NCI-H146 treated with DMSO at 0.1 percent for 48 hours (cell line): ENCODE data around the gene TNFRSF1A.
"Not testable (repeated sequence)": the region's sequence is repeated elsewhere in the genome, so short reads cannot be mapped to it uniquely, and the experiment has no call there.

Experiments used
- DNase-seq: peaks from one replicate; lab custom pipeline; 2025; ENCODE audit not compliant: unreplicated experiment; lab: John Stamatoyannopoulos, UW

Gene TNFRSF1A

DNA sequence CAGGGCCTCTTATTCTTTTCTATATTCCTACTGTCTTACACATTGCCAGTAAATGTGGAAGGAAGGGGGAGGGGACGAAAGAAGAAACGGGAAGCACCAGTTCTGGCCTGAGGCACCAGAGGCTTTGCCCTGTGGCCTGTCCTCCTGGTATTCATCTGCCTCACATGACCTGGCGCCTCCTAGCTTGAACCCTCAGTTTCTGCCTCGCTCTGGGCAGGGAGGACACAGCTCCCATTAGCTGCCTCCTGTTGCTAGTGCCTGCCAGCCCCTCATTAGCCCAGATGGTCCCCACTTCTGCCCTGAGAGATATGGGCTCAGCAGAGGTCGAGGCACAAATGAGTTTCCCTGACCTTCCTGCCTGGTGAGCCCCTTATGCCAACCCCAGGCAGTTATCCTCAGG is 34.3 kb downstream of the TNFRSF1A start:
- no peak for DNase-seq

DNA sequence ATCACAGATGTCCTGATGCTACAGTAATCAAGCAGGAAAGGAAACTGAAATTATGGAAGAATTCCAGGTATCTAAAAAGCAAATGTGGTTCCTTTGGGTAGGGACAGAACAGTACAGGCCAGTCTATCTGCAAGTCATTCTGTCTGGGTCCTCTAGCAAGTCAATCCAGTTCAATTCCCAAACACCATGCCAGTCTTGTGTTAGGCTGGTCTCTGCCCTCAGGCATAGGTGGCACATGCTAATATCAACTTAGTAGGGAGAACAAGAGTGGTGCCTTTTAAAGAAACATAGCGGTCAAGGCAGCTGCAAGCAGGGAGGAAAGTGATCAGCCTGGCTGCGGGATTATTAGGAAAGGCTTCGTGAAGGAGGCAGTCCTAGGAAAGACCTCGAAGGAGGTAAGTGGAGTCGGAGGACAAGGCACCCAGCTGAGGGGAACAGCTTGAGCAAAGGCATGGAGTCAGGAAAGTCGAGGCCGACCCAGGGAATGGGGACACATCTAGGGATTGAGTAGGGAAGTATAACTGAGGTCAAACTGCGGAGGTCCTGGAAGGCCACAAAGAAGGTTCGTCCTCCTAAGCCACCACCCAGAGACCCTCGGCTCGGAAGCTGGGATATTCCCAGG is 35.2 kb downstream of the TNFRSF1A start:
- no peak for DNase-seq

DNA sequence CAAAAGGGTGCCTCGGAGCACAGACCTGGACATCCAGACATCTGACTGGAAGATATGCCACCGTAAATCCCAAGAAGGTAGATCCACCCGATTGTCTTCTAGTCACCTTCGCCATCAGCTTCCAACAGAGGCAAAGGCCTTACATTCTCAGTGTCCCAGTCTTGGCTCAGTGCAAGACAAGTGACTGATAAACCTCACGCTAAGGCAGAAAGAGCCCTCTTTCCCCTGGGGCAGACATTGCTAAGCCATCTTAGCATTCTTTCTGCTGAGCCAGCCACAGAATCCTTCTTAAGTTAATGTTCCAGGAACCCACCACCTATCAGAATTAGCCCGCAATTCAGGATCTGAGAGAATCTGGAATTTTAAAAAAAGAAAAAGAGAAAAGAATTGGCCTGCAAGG is 35.7 kb downstream of the TNFRSF1A start:
- no peak for DNase-seq

DNA sequence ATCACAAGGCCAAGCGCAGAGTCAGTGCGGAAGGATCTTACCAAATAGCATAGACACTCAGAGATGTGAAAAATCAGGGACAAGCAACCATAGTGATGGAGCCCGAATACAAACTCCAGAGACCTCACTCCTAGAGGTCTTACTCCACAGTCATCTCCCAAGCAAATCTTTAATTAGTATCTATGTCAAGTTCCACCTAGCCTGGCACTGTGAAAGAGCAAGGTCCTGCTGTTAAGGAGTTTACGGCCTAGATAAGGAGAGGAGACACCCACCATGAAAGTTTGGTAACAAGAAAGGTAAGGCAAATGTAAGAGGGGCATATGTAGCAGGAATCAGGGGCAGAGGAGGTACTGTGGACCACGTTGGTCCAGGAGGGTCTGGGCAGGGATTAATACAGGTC is 38.8 kb downstream of the TNFRSF1A start:
- DNase-seq = no peak

DNA sequence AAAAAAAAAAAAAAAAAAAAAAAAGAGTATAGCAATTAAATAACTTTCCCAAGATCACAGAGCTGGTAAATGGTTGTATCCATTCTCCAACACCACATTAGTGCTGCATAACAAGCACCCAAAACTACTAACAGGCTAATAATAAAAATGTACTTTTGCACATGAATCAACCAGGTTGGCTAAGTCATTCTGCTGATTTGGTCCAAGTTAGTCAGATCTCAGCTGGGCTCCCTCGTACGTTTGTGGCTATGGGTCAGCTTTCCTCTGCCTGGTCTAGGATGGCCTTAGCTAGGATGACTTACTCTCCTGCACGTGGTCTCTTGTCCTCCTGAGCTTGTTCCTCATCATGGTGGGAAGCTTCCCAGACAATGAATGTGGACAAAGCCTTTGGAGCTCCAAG is 39.3 kb downstream of the TNFRSF1A start:
- DNase-seq = no peak

DNA sequence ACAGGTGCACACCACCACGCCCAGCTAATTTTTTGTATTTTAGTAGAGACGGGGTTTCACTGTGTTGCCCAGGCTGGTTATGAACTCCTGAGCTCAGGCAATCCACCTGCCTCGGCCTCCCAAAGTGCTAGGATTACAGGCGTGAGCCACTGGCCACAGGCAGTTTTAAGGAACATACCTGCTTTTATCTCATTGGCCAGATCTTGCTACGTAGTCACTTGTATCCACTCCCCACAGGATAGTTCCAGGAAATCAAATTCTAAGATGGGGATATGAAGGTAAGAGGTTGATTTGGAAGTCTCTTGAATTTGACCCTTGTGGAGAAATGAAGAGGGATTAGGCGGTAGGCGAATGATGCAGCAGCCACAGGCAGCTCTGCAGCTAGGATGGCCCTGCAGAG is 40.2 kb downstream of the TNFRSF1A start:
- no peak for DNase-seq

DNA sequence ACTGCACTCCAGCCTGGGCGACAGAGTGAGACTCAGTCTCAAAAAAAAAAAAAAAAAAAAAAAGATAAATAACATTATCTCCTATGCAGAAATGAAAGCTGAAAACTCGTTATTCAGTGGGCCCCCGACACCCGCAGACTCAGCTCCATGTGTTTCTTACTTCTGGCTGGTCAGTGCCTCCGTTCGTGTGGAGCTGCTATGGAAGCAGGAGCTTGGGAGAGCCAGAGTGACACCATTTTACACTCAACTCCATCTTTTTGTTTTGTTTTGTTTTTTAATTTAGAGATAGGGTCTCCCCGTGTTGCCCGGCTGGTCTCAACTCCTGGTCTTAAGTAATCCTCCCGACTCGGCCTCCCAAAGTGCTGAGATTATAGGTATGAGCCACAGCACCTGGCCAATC is 44.7 kb downstream of the TNFRSF1A start:
- no peak for DNase-seq

DNA sequence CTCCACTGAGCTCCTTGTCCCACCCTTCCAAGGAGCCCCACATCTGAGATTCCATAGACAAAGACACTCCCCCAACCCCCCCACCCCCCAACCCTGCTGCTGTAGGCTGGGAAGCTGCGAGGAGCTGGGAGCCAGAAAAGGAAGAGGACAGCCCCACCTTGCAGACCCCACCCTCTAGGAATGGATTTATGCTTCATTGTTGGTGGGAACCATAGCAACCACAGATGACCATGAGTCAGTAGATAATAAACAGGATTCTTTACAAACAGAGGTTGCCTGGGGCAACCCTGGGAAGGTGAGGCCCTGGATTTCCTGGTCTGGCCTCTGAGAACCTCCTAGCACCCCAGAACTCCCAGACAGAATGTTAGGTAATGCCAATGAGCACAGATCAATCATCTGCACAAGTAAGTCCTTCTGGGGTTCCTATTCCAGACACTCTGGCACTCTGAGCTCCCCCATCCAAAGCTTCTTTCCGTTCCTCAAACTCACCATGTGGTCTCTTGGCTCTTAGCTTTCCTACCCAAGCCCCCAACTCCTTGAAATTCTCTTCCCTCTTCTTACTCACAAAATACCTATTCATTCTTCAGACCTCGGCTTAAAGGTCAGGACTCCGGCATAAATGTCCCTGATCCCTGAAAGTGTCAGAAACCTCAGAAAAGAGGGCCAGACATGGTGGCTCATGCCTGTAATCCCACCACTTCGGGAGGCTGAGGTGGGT is 46.6 kb downstream of the TNFRSF1A start:
- peak; percentile 93 for DNase-seq

DNA sequence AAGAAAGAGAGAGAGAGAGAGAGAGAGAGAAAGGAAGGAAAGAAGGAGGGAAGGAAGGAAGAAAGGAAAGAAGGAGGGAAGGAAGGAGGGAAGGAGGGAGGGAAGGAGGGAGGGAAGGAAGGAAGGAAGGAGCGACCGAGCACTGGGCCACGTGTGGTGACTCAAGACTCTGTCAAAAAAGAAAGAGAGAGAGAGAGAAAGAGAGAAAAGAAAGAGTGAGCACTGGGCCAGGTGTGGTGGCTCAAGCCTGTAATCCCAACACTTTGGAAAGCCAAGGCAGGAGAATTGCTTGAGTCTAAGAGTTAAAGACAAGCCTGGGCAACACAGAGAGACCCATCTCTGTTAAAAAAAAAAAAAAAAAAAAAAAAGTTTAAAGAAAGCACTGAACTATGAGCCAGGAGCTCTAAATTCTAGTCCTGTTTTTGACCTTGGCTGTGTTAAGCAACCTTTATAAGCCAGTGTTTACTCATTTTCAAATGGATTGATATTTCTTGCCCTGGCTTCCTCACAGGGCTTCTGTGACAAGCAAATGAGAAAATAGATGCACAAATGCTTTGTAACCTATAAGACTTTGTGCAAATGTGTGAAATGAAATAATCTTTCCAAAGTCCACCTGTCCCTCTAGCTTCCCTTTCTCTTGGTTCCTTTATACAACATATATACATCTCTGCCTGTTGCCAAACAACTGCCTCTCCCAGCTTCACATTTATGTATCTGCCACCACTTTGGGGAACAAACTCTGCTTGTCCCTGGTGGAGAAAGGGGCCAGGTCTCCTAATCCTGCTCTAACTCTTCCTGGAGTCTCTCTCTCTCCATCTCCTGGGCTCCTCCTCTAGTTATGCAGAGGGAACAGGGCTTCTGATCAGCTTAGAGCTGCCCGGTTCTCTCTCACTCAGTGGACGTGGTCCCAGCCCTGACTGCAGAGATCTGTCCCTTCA is 47.5 kb downstream of the TNFRSF1A start:
- DNase-seq = peak; percentile 63

DNA sequence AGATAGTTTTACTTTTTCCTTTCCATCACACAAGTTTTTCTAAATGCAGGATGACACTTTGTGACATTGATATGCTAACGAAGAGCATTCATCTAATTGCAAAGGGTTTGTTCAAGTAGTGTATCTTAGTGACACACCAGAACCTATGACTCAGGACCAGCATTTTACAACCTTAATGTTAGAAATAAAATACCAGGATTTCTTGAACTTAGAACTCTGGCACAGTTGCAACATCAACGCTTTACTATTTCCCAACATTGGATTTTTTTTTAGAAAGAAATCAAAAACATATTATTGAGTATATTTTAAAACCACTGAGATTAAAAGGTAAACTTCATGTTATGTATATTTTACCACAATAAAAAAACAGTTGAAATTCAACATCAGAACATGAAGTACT is 49.3 kb downstream of the TNFRSF1A start:
- DNase-seq = no peak

DNA sequence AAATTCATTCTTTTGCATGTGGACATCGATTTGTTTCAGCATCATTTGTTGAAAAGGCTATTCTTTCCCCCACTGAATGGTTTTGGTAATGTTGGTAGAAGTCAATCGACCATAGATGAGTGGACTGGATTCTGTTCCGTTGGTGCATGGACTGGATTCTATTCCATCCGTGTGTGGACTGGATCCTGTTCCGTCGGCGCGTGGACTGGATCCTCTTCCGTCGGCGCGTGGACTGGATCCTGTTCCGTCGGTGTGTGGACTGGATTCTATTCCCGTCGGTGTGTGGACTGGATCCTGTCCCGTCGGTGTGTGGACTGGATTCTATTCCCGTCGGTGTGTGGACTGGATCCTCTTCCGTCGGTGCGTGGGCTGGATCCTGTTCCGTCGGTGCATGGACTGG is 52.0 kb downstream of the TNFRSF1A start:
- not testable (repeated sequence) for DNase-seq

DNA sequence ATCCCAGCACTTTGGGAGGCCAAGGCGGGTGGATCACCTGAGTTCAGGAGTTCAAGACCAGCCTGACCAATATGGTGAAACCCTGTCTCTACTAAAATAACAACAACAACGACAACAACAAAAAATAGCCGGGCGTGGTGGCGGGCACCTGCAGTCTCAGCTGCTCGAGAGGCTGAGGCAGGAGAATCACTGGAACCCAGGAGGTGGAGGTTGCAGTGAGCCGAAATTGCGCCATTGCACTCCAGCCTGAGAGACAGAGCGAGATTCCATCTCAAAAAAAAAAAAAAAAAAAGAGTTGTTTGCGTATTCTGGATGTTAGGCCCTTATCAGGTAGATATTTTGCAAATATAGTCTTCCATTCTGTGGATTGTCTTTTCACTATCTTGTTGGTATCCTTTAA is 52.8 kb downstream of the TNFRSF1A start:
- not testable (repeated sequence) for DNase-seq

DNA sequence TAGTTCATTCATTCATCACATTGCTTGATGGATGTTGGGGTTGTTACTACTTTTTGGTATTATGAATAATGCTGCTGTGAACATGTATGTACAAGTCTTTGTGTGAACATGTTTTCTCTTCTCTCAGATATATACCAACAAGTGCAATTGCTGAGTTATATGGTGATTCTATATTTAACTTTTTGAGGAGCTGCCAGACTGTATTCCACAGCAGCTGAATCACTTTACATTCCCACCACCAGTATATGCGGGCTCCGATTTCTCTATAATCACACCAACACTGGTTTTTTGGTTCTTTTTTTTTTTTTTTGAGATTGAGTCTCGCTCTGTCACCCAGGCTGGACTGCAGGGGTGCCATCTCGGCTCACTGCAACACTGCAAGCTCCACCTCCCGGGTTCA is 53.6 kb downstream of the TNFRSF1A start:
- DNase-seq = no peak

DNA sequence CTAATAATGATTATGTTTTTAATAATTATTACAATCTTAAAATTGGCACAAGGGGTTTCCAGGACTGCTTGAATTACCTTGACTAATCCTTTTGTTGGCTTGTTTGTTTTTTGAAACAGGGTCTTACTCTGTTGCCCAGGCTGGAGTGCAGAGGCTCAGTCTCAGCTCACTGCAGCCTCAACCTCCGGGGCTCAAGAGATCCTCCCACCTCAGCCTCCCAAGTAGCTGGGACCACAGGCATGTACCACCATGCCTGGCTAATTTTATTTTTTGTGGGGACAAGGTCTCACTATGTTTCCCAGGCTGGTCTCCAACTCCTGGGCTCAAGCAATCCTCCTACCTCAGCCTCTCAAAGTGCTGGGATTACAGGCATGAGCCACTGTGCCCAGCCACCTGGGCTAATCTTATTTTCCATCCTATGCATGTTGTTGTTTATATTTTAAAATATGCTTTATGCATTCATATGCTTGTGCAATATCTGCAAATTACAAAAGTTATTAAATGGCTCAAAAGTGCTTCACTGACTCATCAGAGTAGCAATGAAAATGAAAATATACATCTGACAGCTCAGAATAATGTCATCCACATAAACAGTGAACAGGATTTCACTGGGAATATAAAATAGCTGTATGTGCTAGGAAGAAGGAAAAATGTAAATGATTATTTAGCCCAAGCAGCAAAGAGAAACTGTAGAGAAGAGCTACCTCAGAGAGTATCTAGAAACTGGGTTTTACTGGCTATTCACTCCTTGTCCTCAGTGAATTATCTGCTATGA is 56.2 kb downstream of the TNFRSF1A start:
- DNase-seq = no peak

DNA sequence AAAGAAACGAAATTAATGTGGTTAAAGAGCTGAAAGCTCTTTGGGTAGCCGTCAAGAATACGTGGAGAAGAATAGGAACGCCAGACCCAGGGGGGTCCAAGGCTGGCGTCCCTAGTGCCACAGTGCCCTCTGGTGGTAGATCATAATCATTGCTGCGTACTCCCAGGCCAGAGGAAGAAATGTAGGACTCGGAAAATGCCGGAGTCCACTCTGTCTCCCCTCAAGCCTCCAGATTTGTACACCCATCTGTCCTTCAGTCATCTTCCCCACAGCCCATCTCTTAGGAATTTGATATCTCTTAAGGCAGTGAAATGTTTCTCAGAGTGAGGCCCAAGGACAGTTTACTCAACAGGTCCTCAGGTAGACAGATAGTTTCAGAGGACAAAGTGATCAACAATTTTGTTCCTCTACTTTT is 56.8 kb downstream of the TNFRSF1A start:
- DNase-seq = peak; percentile 91

DNA sequence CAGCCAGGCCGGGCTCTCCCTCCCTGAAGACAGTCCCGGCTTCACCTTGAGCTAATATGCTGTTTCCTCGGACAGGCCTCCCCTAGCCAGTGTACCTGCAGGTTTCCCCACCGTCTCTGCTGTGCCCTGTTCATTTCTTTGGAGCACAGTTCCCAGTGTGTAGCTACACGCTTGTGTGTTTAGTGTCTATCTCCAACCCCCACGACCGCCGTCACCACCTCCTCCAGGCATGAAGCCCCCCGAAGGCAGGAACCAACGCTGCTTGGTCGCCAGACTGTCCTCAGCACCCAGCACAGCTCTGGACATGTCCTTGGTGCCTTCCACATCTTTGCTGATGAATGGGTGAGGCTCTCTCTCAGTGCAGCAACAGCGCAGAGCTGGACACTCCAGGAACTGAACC is 57.6 kb downstream of the TNFRSF1A start:
- no peak for DNase-seq

DNA sequence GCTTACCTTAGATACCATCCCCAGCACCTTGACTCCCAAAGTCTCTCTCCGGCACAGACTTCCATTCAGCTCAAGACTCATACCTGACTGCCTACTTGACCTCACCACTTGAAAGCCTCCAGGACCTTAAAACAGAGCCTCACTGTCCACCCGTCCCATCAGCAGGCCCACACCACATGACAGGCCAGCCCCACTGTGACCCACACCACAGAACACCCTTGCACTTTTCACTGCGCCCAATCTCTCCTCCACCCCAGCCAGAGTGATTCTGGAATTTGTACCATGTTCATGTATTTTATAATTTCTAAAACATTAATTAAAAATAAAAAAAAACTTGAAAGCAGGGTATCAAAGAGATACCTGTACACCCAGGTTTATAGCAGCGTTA is 59.4 kb downstream of the TNFRSF1A start:
- DNase-seq = no peak

DNA sequence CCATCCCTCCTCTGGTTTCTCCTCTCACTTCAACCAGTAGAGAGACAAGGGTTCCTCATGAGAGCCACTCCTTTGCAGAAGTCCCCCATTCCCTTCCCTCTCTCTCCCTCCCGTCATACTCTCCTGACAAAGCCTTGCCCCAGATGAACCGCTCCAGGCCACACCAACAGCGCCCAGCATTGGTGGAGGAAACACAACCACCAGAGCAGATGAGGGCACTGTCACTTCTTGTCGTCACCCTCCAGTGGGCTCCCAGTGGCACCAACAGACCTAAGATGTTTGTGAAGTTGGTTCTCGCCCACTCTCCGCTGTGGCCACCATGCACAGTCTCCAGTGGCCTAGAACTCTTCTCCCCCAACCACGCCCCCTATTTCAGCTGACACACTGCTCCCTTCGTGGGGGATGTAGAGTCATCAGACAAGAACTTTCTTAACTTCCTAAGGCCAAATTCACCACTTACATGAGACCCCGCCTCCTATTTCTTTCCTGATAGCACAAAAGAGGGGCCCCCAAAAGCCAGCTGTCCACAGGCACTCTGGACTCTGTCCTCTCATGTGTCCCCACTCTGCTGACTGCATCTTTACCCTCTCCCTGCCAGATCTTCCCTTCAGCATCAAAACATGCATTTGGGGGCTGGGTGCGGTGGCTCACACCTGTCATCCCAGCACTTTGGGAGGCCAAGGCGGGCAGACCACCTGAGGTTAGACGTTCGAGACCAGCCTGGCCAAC is 60.6 kb downstream of the TNFRSF1A start:
- DNase-seq = no peak

DNA sequence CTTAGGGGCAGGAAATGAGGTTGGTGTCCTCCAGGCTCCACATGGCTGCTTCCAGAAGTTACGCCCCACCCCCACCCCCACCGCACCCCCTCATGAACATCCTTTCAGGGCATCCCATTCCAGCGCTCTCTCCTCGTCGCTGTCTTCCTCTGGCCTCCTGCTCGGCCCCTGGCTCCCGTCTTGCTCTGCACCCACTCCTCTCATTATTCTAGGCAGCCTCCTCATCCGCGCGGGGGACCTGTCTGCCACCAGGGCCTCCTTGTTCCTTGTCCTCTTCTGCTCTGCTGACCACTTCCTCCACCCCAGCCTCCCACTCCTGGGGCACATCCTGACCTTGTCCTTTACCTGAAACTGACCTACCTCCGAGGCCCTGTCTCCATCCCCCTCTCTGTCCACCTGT is 61.2 kb downstream of the TNFRSF1A start:
- no peak for DNase-seq

DNA sequence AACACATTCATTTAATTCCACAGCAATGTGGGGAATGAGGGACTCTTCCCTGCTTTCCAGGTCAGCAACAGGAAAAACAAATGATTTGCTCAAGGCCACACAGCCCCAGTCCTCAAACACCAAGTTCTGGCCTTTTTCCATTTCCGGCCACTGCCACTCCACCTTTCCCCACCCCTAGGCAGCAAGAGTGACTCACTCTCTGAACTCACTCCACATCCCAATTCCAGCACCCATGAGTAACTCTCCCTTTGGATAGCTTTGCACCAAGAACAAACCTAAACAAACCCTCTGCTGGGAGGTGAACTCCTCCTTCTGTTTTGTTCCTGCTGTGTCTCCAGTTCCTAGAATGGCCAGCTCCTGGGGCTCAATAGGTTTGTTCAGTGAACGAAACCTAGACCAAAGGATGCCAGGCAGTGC is 61.8 kb downstream of the TNFRSF1A start:
- DNase-seq = no peak
